Measurements from ENCODE around the gene FSTL4. TPM values are rescaled to one million over a fixed set of nuclear protein-coding genes. Genes with fewer than 3 reads are reported as not detected.

Gene FSTL4
- total RNA-seq, 4 donors from 2014 or later: 5.1 to 8.3 (median 6.0) TPM

GRCh38 chr5:133520062-133520461 is 92.3 kb downstream of the FSTL4 start:
- peak in 1 of 2 donors; percentile 13 for DNase-seq (ENCODE audit: low spot score in 2 of 2)
- no peak for TF ChIP-seq POLR2A (IDR thresholded peaks at IDR 0.05)
- TF ChIP-seq, protein P1, sequence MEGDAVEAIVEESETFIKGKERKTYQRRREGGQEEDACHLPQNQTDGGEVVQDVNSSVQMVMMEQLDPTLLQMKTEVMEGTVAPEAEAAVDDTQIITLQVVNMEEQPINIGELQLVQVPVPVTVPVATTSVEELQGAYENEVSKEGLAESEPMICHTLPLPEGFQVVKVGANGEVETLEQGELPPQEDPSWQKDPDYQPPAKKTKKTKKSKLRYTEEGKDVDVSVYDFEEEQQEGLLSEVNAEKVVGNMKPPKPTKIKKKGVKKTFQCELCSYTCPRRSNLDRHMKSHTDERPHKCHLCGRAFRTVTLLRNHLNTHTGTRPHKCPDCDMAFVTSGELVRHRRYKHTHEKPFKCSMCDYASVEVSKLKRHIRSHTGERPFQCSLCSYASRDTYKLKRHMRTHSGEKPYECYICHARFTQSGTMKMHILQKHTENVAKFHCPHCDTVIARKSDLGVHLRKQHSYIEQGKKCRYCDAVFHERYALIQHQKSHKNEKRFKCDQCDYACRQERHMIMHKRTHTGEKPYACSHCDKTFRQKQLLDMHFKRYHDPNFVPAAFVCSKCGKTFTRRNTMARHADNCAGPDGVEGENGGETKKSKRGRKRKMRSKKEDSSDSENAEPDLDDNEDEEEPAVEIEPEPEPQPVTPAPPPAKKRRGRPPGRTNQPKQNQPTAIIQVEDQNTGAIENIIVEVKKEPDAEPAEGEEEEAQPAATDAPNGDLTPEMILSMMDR (IDR thresholded peaks at IDR 0.05): no peak
- WGBS, 2 donors: 68 to 75% methylated on average over 4 of the region's 4 CpGs
- H3K4me3 ChIP-seq (ENCODE audit: low read depth, poor library complexity, severe bottlenecking): no peak overlapping the region
- intact Hi-C loops (cut with DNase I; ENCODE audit: low total_unique reads): no loop called here

- DNase-seq (ENCODE audit: low spot score in 2 of 2): peak in 1 of 2 donors; percentile 48
- intact Hi-C loops (cut with DNase I; ENCODE audit: low total_unique reads): no loop called here
- TF ChIP-seq, protein P1 (IDR thresholded peaks at IDR 0.05): no peak
- no peak for TF ChIP-seq POLR2A (IDR thresholded peaks at IDR 0.05)
- WGBS, 2 donors: 78 to 84% methylated on average over 8 of the region's 8 CpGs
- no peak overlapping the region for H3K4me3 ChIP-seq (ENCODE audit: low read depth, poor library complexity, severe bottlenecking)
These were observed 93.2 kb downstream of the FSTL4 start for GRCh38 chr5:133519191-133519590.

DNA sequence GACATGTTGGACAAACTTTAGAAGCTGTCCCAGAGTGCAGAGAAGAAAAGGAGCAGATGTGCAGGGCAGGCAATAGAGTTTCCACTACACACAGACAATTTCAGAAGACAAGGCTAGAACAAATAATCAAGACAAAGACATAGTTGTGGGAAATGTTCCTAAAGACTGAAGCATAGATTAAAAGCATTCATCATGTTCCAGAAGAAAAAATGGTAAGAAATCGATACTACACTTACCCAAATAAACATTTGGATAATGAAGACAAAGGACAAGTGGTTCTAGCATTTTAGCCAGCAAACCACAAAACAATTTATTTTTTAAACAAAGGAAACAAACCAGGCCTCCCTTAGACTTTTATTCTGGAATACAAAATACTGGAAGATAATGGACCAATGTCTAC is 97.9 kb downstream of the FSTL4 start:
- DNase-seq (ENCODE audit: low spot score in 2 of 2): no peak
- no peak overlapping the region for H3K4me3 ChIP-seq (ENCODE audit: low read depth, poor library complexity, severe bottlenecking)
- TF ChIP-seq, protein P1 (IDR thresholded peaks at IDR 0.05): no peak
- TF ChIP-seq POLR2A (IDR thresholded peaks at IDR 0.05): no peak
- intact Hi-C loops (cut with DNase I; ENCODE audit: low total_unique reads): no loop called here
- 72 to 74% methylated on average over 1 of the region's 1 CpG for WGBS, 2 donors

DNA sequence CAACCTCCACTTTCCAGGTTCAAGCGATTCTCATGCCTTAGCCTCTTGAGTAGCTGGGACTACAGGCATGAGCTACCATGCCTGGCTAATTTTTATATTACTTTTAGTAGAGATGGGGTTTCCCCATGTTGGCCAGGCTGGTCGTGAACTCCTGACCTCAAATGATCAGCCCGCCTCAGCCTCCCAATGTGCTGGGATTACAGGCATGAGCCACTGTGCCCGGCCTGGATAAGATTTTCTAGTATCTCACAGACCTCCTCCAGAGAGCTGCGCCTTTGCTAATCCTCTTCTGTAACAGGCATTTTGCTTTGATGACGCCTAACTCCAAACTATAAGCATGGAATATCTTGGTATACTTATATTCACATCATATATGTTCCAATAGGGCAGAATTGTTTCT is 99.4 kb downstream of the FSTL4 start:
- H3K4me3 ChIP-seq (ENCODE audit: low read depth, poor library complexity, severe bottlenecking): no peak overlapping the region
- TF ChIP-seq POLR2A (IDR thresholded peaks at IDR 0.05): no peak
- TF ChIP-seq, protein P1 (IDR thresholded peaks at IDR 0.05): no peak
- WGBS, 2 donors: 92 to 93% methylated on average over 6 of the region's 6 CpGs
- DNase-seq (ENCODE audit: low spot score in 2 of 2): peak in 1 of 2 donors; percentile 34
- intact Hi-C loops (cut with DNase I; ENCODE audit: low total_unique reads): no loop called here

GRCh38 chr5:133511653-133512235 is 100.6 kb downstream of the FSTL4 start:
- no peak overlapping the region for H3K4me3 ChIP-seq (ENCODE audit: low read depth, poor library complexity, severe bottlenecking)
- DNase-seq (ENCODE audit: low spot score in 2 of 2): peak in 1 of 2 donors; percentile 18
- intact Hi-C loops (cut with DNase I; ENCODE audit: low total_unique reads): no loop called here
- TF ChIP-seq POLR2A (IDR thresholded peaks at IDR 0.05): no peak
- TF ChIP-seq, protein P1 (IDR thresholded peaks at IDR 0.05): no peak
- 91 to 94% methylated on average over 7 of the region's 7 CpGs for WGBS, 2 donors

Data from lower leg skin (tissue), 4 donors.